ENCODE measurements around the gene NPTX1. TPM values are rescaled to one million over a fixed set of nuclear protein-coding genes. Genes with fewer than 3 reads are reported as not detected.

The NPTX1 gene
- total RNA-seq, 1 donor = 2.2 TPM

DNA sequence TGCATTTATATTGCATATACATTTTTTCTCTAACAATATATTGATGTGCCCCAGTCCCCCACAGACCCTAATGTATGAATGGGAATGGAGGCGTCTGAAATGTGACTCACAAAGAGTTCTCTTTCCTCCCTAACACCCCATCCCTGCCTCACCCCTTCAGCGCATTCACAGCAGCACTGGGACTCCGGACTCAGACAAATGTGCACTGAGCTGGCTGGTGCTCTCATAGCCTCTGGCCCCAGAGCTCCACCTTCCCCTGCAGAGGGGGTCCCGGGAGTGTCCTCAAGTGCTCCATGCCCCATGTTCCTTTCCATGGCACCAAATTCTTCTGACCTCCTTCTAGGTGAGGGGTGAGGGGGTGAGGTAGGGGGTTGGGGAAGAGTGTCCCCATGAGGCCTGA is 20.6 kb downstream of the NPTX1 start:
- TF ChIP-seq, protein P1, sequence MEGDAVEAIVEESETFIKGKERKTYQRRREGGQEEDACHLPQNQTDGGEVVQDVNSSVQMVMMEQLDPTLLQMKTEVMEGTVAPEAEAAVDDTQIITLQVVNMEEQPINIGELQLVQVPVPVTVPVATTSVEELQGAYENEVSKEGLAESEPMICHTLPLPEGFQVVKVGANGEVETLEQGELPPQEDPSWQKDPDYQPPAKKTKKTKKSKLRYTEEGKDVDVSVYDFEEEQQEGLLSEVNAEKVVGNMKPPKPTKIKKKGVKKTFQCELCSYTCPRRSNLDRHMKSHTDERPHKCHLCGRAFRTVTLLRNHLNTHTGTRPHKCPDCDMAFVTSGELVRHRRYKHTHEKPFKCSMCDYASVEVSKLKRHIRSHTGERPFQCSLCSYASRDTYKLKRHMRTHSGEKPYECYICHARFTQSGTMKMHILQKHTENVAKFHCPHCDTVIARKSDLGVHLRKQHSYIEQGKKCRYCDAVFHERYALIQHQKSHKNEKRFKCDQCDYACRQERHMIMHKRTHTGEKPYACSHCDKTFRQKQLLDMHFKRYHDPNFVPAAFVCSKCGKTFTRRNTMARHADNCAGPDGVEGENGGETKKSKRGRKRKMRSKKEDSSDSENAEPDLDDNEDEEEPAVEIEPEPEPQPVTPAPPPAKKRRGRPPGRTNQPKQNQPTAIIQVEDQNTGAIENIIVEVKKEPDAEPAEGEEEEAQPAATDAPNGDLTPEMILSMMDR (IDR thresholded peaks at IDR 0.05; ENCODE audit: insufficient read depth, low read depth, low read length) = no peak
- H3K4me3 ChIP-seq (ENCODE audit: low read depth, low read length) = no peak overlapping the region
- DNase-seq (ENCODE audit: low read depth) = no peak

DNA sequence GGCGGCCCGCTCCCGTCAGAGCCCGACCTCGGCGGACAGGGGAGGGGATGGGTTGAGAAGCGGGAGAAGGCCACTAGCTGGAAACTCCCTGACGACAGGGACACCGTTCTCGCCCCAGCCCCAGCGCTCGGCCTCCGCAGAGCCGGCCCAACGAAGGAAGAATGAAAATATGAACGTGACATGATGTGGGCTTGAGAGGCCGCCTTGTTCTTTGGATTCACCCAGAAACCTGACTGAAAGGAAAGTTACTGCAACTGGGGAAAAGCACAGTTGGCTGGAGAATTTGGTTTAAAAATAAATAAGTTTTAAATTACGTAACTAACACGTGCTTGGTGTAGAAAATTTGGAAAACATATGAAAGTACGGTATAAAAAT is 21.1 kb downstream of the NPTX1 start:
- TF ChIP-seq, protein P1 (IDR thresholded peaks at IDR 0.05; ENCODE audit: insufficient read depth, low read depth, low read length) = no peak
- DNase-seq (ENCODE audit: low read depth) = peak; percentile 66

DNA sequence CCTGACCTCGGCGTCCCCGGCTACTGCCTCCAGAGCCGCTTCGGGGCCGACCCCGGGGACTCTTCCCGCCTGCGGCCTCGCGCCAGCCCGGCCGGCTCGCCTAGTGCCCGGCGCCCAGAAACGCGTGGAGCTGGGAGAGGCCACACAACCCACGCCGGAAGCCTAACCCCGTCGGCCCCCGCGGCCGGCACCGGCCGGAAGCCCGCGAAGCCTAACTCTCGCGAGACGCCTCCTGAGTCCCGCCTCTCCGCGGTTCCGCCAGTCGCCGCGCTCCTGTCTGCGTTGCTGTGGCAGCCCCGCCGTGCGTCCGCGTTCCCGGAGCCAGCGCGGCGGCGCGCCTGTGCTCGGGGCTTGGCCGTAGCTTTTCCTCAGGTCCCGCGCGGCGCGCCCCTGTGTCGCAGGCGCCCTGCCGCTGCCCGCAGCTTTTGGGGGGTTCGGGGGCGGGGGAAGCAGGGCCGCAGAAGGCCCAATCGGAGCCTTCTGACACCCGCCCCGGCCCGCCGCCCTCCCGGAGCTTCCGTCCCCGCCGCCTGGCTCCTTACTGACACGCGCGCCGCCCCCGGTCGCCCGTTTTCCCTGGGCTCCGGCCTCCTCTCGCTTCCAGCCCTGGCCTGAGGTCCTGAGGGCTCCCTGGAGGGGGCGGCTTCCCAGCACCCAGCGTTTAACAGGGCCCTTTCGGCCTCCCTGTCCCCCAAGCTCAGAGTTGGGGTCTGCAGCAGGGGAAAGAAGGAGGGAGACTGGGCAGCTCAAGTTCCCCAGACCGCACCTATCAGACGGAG is 21.7 kb downstream of the NPTX1 start:
- TF ChIP-seq, protein P1 (IDR thresholded peaks at IDR 0.05; ENCODE audit: insufficient read depth, low read depth, low read length) = no peak
- H3K4me3 ChIP-seq (ENCODE audit: low read depth, low read length) = peak overlapping the region; percentile 75
- peak; percentile 95 for DNase-seq (ENCODE audit: low read depth)

More for the DNA sequence above, 21.1 kb downstream of the NPTX1 start:
- peak overlapping the region; percentile 75 for H3K4me3 ChIP-seq (ENCODE audit: low read depth, low read length)

DNA sequence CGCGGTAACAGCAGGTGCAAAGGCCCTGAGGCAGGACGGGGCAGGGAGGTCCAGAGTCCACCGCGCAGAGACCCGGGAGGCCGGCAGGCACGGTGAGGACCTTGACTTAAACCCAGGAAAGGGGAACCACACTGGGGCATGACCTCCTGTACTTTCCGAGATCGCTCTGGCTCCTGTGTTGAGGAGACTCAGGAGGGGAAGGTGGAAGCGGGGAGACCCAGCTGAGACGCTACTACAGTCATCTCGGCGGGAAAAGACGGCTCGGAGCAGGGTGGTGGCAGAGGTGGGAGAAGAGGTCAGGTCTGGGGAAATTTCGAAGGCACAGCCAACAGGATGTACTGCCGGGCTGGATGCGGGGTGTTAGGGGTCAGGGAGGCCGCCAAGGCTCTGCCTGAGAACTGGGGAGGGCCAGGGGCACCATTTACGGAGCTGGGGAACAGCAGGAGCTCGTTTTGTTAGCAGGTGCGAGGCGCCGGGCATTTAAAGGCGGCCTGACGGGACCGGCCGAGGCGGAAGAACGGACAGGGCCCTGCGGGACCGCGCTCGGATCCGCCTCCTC is 22.3 kb downstream of the NPTX1 start:
- no peak for DNase-seq (ENCODE audit: low read depth)
- peak overlapping the region; percentile 75 for H3K4me3 ChIP-seq (ENCODE audit: low read depth, low read length)
- TF ChIP-seq, protein P1 (IDR thresholded peaks at IDR 0.05; ENCODE audit: insufficient read depth, low read depth, low read length) = no peak

DNA sequence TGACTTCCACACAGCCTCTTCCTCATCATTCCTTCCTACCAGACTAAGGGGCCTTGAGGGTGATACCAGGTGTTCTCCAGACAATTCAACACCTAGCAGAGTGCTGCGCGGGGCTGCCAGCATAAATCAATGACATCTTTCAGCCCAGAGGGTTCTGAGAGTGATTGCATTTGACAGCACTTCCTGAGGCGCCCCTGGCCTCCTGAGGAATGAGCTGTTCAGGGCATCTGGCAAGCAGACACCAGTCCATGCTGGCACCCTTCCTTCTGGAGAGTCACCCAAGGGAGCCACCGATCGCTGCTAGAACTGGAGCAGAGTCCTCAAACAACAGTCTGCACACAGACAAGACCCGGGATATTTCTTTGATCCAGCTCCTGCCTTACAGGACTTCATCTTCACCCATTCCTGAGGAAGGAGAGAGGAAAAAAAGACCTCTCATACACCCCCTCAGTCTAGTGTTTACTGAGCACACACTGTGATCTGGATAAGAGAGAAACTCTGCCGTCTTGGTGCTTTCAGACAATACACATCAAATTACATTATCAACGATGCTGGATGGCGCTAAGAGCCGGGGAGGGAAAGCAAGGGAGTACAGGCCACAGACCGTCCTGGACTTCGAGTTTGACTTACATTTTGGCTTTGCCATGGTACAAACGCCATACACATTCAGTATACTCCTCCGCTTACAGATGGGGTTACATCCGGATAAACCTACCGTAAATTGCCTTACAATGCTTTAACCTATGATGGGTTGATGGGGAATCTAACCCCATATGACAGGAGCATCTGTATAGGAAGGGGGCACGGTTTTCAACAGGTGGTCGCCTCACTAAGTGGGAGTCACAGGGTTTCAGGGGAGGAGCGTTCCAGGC is 23.0 kb downstream of the NPTX1 start:
- no peak overlapping the region for H3K4me3 ChIP-seq (ENCODE audit: low read depth, low read length)
- TF ChIP-seq, protein P1 (IDR thresholded peaks at IDR 0.05; ENCODE audit: insufficient read depth, low read depth, low read length) = no peak
- no peak for DNase-seq (ENCODE audit: low read depth)

DNA sequence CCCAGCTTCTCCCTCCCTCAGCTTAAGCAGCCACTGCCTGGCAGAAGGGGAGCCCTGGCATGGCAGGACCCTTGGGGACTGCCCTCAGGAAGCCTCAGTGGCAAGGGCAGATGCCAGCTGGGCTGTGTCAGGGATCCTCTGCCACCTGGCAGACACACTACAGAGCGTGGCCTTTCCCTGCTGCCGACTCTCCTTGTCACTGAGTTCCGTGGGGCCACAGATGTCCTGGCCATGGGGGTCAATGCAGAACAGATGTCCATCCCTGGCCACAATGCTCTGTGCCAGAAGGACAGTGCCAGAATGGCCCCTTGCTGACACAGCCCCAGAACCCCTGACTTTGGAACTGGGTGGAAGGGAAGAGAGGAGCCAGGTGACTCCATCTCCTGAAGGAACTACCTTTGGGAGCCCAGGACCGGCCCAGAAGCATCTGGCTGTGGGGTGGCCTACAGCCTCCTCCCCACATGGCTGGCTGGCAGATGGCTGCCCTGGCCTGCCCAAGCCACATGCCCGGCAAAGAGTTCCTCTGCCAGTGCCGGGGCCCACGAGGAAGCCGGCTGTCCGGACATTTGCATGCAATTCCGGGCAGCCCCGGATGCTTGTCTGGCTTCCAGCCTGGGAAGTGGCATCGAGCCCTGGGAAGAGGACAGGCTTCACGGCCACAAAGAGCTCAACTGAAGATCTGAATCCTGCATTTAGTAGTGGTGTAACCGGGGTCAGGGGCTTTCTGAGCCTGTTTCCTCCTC is 24.1 kb downstream of the NPTX1 start:
- TF ChIP-seq, protein P1 (IDR thresholded peaks at IDR 0.05; ENCODE audit: insufficient read depth, low read depth, low read length) = no peak
- no peak overlapping the region for H3K4me3 ChIP-seq (ENCODE audit: low read depth, low read length)
- DNase-seq (ENCODE audit: low read depth) = no peak

Data from fibroblast of villous mesenchyme (primary cell).